ENCODE data around the gene MAL. TPM values are rescaled to one million over a fixed set of nuclear protein-coding genes. Genes with fewer than 3 reads are reported as not detected.

MAL gene
- total and polyA plus RNA-seq, 2 of the 13 experiments (the other 11 are each of a cell fraction or from before 2014, with no cell fraction given) = not detected

DNA sequence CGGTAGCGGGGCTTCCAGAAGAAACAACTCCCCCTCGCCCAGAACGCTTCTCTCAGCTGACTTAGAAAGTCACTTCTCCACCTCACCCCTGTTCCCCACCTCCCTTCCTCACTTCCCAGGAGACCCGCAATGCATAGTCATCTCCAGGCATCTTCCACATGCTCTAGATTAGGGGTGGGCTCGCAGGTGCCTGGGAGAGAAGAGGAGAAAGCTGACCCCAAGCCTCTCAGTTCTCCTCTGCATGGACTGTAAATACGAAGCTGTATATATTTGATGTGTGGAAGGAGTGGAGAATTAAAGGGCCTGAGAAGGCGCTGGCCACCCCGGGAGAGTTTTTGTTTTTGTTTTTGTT is 1.8 kb downstream of the MAL start:
- no peaks in the 10 kb centered on the region for H3K79me2 ChIP-seq (ENCODE audit: insufficient read depth, low read length)
- DNase-seq (ENCODE audit: low spot score) = no peak
- ATAC-seq = no peak
- 33% methylated on average over 9 of the region's 9 CpGs for WGBS (ENCODE audit: low lambda C conversion rate)
- intact Hi-C loops (cut with micrococcal nuclease; ENCODE audit: unreplicated experiment) (no loop called here), in situ Hi-C loops (cut with HindIII; ENCODE audit: extremely low pct_ligation_motif_present, low pct_unique_long_range_greater_than_20kb) (loop anchor here (10.0 kb wide), 1 partner anchor 47 kb away; no protein-coding TSS in a partner anchor)
- BruUV-seq (replicated peaks) = no TSS peak
- peaks cover 5% of the 10 kb centered on the region; the same call in 1 of the 2 replicates for H3K4me1 ChIP-seq (ENCODE audit: insufficient read depth, low read length)
- no peaks in the 10 kb centered on the region for H3K36me3 ChIP-seq (replicated peaks in 1 of 2; ENCODE audit: control insufficient read depth in 1 of 2, insufficient read depth in 2 of 2, low read length in 2 of 2)
- FAIRE-seq = no peak
- ChIA-PET POLR2A (no interaction called here), CTCF (ENCODE audit: low intra/inter-chr PET ratio, low total read pairs) (no interaction called here)
- no peak overlapping the region for H3K4me3 ChIP-seq (replicated peaks in 1 of 3; ENCODE audit: insufficient read depth in 1 of 3, low read depth in 2 of 3, low read length in 3 of 3)
- TF ChIP-seq, protein P1, sequence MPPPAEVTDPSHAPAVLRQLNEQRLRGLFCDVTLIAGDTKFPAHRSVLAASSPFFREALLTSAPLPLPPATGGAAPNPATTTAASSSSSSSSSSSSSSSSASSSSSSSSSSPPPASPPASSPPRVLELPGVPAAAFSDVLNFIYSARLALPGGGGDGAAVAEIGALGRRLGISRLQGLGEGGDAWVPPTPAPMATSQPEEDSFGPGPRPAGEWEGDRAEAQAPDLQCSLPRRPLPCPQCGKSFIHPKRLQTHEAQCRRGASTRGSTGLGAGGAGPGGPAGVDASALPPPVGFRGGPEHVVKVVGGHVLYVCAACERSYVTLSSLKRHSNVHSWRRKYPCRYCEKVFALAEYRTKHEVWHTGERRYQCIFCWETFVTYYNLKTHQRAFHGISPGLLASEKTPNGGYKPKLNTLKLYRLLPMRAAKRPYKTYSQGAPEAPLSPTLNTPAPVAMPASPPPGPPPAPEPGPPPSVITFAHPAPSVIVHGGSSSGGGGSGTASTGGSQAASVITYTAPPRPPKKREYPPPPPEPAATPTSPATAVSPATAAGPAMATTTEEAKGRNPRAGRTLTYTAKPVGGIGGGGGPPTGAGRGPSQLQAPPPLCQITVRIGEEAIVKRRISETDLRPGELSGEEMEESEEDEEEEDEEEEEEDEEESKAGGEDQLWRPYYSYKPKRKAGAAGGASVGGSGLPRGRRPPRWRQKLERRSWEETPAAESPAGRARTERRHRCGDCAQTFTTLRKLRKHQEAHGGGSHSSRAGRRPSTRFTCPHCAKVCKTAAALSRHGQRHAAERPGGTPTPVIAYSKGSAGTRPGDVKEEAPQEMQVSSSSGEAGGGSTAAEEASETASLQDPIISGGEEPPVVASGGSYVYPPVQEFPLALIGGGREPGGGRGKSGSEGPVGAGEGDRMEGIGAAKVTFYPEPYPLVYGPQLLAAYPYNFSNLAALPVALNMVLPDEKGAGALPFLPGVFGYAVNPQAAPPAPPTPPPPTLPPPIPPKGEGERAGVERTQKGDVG (CRISPR knock-in tag; IDR thresholded peaks at IDR 0.05; ENCODE audit: borderline replicate concordance) = no peak
- TF ChIP-seq, protein P2, sequence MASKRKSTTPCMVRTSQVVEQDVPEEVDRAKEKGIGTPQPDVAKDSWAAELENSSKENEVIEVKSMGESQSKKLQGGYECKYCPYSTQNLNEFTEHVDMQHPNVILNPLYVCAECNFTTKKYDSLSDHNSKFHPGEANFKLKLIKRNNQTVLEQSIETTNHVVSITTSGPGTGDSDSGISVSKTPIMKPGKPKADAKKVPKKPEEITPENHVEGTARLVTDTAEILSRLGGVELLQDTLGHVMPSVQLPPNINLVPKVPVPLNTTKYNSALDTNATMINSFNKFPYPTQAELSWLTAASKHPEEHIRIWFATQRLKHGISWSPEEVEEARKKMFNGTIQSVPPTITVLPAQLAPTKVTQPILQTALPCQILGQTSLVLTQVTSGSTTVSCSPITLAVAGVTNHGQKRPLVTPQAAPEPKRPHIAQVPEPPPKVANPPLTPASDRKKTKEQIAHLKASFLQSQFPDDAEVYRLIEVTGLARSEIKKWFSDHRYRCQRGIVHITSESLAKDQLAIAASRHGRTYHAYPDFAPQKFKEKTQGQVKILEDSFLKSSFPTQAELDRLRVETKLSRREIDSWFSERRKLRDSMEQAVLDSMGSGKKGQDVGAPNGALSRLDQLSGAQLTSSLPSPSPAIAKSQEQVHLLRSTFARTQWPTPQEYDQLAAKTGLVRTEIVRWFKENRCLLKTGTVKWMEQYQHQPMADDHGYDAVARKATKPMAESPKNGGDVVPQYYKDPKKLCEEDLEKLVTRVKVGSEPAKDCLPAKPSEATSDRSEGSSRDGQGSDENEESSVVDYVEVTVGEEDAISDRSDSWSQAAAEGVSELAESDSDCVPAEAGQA (IDR thresholded peaks at IDR 0.05; ENCODE audit: low read depth) = no peak
- TF ChIP-seq, protein P2 (CRISPR knock-in tag; IDR thresholded peaks at IDR 0.05; ENCODE audit: borderline replicate concordance) = no peak
- H3K9ac ChIP-seq (ENCODE audit: insufficient read depth, low read depth, low read length) = no peak overlapping the region
- peaks cover 15 to 85% of the 10 kb centered on the region in 2 experiments for H3K27me3 ChIP-seq (ENCODE audit: control insufficient read depth in 1 of 2, insufficient read depth in 2 of 2, low read length in 2 of 2)
- no peak overlapping the region for H2AFZ ChIP-seq (ENCODE audit: low read length)
- H3K4me2 ChIP-seq (ENCODE audit: low read depth, low read length) = no peak overlapping the region
- H3K27ac ChIP-seq (ENCODE audit: extremely low read length, insufficient read depth, low read length) = no peak overlapping the region
- H4K20me1 ChIP-seq (ENCODE audit: insufficient read depth, low read length) = no peaks in the 10 kb centered on the region
- no peaks in the 10 kb centered on the region for H3K9me3 ChIP-seq (ENCODE audit: low read length)

Measured in HepG2 (cell line).